GM20431 (cell line): ENCODE results near the gene ALS2CL.

ENCODE experiments used
- in situ Hi-C: fragments of 300-500 bp; cut with MseI, MboI; formaldehyde crosslinking; loops from one replicate; pipeline ENCODE4 v1.15.0; 2020; ENCODE audit warnings: low sequenced_read_pairs; ENCODE audit not compliant: unreplicated experiment

Gene ALS2CL

DNA sequence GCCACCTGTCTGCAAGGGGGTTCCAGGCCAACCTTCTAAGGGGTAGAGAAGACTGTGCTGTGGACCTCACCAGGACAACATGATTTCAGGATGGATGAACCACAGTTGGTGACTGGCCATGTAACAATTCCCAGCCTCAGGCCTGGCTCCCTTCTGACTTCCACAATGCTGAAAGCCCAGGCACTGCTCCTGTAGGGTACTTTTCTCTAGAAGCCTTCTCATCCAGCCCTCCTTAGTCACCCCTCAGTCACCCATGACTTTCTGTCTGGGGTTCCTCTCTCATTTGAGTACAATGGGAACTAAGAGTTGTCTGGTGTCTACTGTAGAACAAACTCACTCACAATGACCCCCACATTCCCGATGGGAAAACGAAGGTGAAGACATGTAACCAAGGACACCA, 8.6 kb downstream of the ALS2CL start:
- in situ Hi-C loops = no loop called here

DNA sequence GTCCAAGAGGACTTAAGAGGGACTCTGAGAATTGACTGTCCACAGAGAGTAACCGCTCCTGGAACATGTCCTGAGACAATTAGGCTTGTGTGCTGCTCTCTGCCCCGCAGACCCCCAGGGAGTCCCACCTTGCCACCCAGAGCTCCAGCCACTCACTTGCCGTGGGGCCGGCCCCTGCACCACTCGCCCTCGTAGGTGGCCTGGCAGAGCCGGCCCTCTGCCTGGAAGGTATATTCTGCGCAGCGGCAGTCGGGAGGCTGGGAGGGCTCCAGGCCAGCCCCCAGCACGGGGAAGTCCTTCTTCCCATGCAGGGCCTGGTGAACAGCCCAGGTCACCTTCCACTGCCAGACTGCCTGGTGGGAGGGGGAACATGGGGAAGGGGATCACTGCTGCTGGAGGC, 10.5 kb downstream of the ALS2CL start:
- in situ Hi-C loops = no loop called here

DNA sequence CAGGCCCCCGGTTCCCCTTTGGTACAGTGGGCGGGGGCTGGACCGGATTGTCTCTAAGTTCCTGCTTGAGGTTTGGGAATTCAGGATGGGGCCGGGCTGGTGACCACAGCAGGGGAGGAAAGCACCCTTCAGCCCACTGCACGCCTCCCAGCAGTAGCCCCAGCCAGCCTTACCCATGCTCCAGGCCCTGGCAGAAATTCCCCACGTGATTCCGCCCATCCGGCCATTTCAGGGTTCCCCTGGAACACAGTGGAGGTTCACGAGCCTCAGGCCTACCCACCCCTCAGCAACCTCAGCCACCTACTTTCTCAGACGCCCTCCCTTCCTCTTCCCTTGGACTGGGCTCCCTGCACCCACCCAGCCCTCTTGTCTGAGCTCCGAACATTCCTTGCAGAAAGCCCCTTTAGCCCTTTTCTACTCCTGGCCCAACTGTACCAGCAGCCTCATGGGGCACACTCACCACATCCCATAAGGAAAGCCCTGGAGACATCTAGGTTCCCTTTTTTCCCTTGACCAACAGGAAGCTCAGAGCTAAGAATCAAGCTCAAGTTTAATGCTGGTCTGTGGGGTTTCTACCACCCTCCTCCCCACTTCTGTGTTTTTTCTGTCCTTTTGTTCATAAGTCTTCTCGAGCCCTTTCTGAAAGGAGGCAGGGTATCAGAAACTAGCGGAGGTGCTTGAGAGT, 11.5 kb downstream of the ALS2CL start:
- in situ Hi-C loops = no loop called here

DNA sequence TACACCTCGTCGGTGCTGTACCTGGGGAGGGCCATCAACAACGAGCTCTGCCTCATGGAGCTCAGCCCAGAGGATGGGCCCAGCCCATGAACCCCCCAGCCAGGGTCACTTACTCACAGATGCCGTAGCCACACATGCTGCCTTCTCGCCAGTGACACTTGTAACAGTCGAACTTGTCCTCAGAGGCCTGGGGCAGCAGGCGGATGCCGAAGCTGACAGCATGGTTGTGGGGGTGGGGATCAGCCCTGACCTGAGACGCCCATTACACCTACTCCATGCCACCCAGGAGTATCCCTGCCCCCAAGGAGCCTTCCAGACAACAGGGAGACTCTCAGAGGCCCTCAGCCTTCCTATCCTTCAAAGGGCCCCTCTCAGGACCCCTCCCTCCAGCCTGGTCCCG, 12.1 kb downstream of the ALS2CL start:
- in situ Hi-C loops = no loop called here

DNA sequence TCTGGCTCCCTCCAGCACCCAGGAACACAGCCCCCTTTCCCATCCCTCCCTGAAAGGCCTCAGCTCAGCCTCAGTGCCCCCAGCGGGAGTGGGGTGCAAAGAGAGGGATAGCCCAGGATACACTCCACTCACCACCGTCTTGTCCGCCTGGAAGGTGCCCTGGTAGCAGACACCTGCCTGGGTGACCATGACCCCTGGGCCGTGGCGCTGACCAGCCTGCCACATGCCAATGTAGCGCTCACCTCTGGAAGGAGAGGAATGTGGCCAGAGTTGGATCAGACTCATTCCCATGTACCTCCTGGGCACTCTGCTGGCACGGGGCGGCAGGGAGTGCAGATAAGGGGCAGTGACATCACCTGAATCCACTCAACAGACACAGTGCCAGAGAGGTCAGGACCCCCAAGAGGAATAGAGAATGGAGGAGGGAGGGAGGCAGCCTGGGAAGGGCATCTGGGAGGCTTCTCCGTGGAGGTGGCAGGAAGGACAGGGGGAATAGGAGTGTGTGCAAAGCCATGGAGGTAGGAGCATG, 13.1 kb downstream of the ALS2CL start:
- in situ Hi-C loops = no loop called here

DNA sequence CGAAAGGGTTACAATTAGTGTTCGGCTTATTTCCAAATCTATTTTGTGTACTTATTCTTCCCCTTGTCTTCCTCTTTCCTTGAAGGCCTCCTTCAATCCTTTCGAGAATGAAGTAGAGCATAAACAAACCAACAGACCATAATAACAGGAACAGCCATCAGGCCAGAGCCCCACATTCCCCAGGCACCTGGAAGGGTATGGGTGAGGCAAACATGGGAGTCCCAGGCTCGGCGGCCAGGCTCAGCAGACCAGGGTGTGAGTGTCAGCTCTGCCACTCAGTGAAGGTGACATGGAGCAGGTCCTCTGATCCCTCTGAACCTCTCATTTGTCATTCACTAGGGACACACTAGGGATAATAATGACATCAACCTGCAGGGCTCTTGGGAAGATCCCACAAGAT, 13.8 kb downstream of the ALS2CL start:
- in situ Hi-C loops = no loop called here

DNA sequence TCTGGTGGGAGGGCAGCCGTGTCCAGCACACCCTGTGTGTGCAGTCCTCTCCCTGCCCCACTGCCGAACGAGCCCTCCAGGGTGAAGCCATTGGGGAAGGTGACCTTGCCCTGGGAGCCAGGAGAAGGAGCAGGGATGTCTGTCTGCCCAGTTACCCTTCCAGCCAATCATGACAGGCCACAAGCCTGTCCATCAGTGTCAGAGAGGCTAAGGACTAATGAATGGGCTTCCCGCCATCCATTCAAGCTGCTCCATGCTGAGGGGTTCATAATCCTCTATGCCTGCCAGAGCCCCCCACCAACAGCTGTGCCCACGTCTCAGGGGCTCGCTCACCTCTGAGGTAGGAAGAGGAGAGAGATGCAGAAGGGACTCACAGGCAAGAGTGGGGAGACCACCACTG, 15.2 kb downstream of the ALS2CL start:
- in situ Hi-C loops = no loop called here

DNA sequence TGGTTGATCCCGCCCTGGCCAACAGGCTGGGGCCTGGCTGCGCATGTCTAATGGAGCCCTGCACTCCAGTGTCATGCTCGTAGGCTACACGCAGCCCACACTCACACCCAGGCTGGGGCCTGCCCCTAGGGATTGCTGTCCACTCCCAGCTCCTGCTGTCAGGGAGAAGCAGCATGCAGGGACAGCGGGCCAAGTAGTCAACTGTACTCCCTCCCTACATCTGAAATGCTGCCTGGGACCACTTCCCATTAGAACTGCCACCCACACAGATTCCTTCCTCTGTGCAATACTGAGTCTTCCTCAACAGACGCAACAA, 16.1 kb downstream of the ALS2CL start:
- in situ Hi-C loops = no loop called here

DNA sequence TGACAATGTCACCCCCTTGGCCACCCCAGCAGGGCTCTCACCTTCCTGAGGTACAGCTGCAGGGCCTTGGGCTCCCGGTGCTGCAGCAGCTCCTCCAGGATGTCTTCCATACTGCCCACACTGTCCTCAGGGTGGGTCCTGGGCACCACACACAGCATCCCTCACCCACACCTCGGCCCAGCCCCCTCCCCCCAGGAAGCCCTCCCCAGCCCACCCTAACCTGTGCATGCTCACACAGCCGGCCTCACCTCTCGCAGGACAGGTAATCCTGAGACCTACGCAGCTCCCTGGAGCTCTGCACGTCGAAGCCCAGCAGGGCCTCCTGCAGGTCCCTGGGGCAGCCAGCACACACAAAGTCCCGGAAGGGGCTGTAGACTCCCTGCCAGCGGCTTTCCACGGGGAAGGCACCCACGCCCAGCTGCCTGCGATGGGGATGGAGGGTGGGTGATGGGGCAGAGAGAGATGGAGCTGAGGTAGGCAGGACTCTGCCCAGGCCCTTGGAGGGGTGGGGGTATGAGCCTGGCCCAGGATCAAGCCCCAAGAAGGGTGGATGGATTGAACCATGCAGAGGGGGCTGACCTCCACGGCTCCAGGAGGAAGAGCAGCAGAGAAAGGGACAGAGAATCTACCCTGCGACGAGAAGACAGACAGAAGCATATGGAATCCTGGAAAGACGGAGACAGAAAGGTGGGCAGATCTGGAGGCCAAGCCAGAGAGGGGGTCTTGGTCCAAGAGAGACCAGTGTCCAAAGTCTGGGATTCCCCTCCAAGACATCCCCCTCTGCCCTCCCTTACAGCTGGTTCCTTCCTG, 16.7 kb downstream of the ALS2CL start:
- in situ Hi-C loops = no loop called here

DNA sequence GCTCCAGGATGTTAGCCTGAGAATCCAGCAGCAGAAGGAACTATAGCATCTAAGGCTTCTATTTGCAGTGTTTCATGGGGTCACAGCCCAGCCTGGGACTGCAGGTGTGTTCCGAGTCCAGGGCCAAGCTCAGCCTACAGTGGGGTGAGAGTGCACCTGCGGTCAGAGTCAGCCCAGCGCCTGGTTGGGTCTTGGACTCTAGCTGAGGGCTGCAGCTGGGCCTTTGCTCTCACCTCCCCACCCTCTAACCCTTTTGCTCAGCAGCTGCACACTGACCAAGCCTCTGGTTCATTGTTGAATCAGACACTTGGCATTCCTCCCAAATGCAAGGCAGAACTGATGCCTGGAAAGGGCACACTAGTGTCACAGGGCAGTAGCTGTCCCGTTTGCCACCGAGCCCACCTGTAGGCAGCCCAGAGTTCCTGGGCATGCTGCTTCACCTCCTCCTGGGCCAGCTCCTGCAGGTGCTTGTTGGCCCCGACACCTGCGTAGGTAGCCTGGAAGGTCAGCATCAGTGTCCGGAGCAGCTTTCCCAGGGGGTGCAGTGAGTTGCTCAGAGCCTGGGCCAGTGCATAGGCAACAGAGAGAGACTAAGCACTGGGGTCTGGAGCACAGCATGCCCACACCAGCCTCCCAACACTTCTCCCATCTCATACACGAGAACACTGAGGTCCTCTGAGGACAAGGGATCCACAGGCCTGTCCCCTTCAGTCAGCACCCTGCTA, 17.5 kb downstream of the ALS2CL start:
- in situ Hi-C loops = no loop called here

DNA sequence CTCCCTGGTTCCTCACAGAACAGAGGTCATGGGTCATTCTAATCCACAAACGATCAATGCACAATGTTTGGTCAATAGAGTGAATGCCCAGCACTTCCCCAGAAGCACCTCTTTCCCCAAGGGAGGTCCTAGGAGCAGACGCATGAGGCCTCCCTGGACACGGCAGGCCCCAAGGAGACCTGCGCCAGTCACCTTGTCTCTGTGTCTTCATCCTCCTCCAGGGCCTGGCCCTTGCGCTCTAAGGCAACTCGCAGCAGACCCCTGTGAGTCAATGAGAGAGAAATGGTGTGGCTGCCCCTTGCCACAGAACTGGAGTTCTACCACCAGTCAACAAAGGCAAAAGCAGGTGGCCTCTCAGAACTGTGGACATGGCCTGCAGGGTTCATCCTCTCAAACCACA, 18.1 kb downstream of the ALS2CL start:
- in situ Hi-C loops = no loop called here

DNA sequence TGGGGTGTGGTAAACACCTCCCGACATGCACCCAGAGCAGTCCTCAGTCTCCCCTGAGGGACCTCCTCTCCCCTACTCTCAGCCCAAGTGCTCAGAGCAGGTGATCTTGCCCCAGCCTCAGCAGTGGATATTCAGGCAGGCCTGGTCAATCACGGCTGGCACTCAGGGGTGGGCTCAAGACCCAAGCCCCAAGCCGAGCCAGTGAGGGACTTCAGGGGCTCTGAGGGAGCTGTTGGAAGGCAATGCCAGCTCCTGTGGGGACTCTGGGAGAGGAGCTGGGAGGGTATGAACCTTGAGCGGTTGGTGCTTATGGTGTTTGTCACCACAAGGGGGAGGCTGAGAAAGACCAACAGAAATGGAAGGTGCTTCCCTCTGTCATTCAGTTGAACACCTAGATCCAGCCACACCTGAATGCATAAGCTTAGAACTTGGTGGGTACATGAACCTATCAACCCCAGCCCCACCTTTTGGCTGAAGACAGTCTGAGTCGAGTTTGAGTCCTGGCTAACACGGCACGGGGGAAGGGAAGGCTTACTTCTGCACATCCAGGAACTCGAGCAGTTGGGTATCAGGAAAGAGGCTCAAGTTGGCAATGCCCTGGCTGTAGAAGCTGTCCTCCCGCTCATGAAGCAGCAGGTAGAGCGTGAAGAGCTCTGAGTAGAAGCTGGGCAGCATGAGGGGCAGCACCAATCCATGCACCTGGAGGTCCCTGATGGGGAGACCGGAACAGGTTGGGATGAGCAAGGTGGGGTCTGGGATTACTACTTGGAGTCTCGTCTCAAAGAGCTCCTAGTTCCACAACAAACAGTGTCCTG, 19.2 kb downstream of the ALS2CL start:
- in situ Hi-C loops = no loop called here

DNA sequence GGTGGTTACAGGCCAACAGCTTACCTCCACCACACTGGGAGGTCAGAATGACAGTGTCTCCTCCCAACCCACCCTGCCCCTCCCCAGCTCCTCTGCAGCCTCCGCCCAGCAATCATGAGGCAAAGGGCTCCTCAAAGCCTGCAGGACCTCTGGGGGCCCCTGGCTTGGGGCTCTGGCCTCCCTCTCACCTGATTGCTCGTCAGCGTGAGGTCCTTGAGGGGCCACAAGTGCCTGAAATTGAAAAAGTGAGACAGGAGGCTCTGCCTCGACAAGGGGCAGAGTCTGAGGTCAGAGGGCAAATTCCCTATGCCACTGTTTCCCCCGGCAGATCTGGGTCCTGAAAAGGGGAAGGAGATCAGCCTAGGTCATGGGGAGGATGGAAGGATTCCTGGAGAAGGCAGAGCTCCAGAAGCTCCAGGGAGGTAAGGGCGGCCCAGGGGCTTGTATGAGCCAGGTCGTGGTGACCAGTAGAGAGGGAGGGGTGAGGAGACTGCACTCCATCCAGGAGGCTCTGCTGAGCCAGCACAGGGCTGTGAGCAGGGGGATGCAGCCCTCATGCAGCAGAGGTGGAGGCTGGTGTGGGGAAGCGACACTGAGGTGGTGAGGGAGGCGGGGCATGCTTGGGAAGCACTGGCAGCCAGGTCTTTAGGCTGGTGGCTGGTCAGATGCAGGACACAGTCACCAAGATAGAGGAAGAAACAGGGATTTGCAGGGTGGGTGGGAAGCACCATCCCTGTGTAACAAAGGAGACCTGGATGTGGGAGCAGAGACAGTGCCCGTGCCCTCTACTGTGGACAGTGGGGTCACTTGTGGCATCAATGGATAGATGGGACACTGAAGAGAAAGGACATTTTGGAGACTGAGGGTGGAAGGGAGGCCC, 20.1 kb downstream of the ALS2CL start:
- in situ Hi-C loops = no loop called here

DNA sequence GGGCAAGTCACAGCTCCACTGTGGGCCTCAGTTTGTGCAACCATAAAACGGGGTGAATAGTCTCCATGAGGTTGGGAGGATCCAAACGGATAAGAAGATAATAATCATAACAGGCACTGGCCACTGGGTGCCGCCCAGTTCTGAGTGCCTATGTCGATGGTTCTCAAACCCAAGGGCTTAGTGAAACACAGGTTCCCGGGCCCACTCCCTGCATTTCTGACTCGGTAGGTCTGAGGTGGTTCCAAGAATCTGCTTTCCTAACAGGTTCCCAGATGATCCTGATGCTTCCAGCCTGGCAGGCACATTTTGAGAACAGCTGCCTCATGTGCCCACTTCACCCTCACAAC, 21.2 kb downstream of the ALS2CL start:
- in situ Hi-C loops = no loop called here

DNA sequence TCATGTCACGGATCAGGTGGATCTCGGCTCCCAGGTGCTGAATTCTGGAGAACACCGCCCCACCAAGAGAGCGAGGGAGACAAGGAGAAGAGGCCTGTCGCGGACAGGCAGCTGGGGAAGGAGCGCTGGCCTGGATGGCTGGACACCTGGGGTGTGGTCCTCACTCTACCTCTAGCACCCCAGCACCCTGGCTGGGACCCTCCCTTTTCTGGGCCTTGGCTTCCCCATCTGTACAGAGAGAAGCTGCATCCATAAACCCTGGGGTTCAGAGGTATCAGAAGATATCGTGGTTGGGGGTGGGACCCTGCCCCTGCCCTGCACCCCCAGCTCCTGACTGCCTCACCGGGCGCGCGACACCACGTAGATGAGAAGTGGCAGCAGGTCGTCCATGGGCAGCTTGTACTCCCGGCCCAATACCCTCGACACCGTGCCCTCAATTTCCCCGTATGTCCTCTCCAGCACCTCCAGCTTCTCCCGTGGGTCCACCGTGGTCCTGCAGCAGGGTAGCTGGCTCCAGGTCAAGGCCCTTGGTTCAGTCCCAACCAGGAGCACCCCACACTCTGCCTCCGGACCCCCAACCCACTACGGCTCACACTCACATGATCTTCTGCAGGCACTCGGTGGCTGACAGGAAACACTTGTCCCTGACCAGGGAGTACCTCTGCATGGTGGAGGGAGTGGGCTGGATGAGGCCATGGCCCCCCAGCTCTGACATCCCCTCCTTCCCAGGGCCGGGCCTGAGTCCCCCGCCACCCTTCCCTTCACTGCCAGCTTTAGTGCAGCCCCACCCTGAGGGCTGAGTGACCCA, 21.7 kb downstream of the ALS2CL start:
- in situ Hi-C loops = no loop called here

DNA sequence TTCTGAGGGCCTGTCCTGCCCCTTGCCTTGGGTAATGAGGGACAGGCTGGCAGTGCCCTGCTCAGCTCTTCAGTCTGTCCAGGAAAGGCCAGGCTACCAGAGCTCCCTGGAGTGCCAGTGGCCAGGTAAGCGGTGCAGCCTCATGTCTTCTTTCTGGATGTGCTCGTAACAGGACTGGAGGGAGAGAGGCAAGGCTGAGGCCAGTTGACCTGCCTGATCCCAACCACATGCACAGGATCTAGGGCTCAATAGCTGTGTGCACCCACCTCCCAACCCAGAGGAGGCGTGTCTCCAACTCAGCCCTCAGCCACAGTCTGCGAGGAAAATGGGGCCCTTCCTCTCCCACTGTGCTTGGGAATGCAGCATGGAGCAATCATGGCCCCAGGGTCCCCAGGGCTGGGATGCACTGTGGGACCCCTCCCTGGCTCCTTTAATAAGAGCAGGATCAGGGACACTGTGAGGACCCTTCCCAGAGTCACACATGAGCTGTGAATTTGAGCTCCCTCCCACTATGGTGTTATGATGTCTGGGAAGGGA, 22.5 kb downstream of the ALS2CL start:
- in situ Hi-C loops = no loop called here

DNA sequence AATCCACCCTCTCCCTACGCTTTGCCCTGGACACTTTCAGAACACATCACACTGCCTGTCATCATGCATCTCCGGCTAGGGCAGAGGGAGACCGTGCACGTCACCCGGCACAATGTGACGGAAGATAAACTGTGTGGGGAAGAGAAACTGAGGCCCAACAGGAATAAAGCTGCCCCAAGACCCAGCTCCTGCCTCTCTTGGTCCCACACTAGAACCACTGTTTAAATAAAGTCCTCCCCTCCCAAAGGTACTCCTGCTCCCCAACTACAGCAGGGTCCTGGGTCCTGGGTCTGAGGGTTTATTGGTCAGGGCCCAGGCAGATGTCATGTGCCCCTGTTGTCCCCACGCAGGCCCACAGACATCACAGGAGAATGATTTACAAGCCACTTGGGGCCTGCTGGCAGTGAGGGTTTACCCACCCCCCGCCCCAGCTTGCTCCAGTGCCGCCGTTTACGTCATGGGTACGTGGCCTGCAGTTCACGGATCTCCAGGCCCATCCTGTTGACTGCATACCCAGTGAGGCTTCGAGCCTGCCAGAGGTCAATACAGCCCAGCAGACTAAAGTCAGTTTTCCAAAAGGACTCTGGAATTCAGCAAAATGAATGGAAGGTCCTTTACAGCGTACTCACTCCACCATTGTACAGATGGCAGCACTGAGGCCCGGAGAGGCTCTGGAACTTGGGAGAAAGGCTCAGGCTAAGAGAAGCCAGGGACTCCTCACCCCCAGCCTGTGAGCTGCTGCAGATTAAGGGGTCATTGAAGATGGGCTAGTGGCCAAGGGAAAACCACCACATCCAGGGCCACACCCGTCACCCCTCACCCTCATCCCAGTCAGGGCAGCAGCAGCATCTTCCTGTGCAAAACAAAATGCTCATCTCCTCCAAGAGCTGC, 23.2 kb downstream of the ALS2CL start:
- in situ Hi-C loops = no loop called here
